GM21529 (cell line): ENCODE data around the gene ZKSCAN2.

Experiments
- ATAC-seq: cut with Tn5 transposase; IDR thresholded peaks from one replicate; pipeline ENCODE4 v1.9.1; 2021; ENCODE audit not compliant: unreplicated experiment

The ZKSCAN2 gene

DNA sequence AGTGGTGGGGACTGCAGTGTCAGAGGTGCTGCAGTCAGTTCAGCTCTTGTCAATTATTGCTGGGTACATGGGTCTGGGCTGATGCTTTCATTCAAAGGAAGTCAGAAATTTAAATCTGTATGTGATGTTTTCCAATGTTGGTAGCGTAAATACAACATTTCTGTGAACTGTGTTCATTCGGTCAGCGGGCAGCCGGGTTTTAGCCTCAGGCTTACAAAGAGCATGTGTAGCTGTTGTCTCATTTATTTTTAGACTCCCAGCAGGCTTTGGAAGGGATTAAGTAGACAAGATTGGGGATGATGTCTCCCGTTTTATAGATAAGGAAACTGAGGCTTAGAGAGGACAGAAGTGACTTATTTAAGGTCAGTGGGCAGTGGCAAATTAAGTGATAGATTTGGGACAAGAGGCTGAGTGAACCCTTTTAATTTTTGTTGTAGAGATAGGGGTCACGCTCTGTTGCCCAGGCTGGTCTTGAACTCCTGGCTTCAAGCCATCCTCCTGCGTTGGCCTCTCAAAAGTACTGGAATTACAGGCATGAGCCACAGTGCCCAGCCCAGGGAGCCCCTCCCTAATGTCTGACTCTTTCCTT lies 32.8 kb downstream of the ZKSCAN2 start:
- ATAC-seq = no peak

DNA sequence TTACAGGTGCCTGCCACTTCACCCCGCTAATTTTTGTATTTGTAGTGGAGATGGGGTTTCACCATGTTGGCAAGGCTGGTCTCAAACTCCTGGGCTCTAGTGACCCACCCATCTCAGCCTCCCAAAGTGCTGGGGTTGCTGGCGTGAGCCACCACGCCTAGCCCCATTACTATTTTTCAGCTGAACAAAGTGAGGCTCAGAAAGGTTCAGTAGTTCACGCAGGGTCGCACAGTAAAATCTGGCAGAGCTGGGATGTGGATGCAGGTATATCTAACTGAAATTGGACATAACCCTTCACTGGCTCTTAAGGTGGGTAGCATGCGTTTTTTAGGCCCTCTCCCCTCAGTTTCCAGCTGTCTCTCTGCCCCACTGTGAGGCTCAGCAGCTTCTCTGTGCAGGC lies 33.7 kb downstream of the ZKSCAN2 start:
- ATAC-seq = no peak

DNA sequence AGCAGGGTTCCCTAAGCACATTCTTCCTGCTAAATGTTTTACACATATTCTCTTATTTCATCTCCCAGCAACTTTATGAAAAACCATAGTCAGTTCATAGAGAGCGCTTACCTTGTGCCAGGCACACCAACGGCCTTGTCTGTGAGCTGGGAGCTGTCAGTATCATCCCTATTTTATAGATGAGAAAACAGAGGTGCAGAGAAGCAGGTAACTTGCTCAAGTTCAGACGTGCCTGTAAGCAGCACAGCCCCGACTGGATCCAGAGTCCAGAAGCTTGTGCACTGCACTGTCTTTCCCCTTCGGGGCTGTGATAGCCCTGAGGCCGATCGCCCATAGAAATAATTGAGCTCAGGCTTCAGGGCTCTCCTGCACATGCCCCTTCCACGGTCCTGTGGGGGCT lies 34.7 kb downstream of the ZKSCAN2 start:
- no peak for ATAC-seq

DNA sequence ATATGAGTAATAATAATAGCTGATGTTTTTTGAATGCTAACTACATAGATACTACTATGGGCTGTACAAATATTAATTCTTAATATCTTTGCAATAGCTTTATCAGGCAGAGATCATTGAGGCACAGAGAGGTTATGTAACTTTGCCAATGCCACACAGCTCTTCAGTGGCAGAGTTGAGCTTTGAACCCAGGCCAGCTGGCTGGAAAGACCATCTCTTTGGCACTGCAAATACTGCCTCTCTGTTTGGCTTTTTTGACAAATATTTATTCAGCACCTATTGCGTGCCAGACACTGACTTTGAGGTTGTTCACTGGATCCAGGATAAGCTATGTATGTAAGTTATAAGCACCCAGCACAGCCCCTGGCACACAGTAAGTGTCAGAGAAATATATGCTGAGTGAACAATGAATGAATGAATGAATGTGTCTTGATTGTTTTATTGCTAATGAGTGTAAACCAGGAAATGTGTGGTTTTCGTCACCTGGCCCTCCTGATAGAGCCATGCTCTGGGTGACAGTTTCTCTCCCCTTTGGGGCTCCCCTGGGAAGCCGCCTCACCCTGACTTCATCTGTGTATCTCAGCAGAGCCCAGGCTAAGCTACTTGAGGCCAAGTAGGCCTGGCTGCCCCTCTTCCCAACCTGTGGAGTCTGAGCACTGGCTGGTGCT lies 38.4 kb downstream of the ZKSCAN2 start:
- no peak for ATAC-seq

DNA sequence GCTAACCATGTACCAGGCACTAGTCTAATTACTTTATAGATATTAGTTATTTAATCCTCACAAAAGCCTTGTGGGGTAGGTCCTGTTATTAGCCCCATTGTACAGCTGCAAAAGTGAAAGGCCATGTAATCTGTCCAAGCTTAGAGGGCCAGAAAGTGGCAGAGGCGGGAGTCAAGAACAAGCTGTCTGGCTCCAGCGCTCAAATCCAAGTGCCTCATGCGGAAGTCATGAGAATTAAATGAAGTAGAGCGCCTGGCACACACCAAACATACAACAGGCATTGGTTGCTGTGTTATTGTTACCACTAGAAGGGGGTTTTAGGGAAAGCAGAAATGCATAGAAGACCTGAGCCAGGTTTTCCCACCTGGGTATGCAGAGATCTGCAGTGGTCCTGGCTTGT lies 39.7 kb downstream of the ZKSCAN2 start:
- no peak for ATAC-seq

DNA sequence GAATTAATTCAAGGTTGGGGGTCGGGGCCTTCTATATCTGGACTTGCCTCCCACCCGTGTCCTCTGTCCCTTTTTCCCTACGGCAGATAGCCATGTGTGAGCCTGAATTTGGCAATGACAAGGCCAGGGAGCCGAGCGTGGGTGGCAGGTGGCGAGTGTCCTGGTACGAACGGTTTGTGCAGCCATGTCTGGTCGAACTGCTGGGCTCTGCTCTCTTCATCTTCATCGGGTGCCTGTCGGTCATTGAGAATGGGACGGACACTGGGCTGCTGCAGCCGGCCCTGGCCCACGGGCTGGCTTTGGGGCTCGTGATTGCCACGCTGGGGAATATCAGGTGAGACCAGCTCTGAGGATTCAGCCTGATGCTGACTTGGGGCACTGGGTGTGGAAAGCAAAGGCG lies 40.5 kb downstream of the ZKSCAN2 start:
- no peak for ATAC-seq

DNA sequence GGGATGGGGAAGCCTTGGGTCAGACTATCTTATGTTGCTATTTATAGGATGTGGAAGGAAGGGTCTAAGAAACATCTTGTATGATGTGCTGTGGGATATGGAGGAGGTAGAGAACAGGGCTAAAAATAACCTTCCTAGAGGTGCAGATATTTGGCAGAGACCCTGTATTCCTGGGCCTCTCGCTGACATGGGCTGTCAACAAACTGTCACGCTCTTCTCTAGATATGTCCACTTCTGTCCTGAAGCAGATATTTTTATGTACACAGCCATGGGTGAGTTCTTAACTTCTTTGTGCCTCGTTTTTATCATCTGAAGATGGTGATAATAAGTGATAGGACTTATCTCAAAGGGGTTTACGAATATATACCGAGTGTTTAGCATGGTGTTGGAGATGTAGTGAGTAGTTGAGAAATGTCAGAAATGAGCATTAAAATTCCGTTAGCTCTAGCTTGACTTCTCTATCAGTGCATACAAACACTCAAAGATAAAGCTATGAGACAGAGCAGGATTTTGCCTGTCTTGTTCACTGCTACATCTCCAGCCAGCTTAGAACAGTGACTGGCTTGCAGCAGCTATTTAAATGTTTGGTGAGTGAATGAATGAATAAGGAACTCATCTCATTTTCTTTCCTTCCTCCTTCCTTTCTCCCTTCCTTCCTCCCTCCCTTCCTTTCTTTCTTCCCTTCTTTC lies 43.8 kb downstream of the ZKSCAN2 start:
- no peak for ATAC-seq

DNA sequence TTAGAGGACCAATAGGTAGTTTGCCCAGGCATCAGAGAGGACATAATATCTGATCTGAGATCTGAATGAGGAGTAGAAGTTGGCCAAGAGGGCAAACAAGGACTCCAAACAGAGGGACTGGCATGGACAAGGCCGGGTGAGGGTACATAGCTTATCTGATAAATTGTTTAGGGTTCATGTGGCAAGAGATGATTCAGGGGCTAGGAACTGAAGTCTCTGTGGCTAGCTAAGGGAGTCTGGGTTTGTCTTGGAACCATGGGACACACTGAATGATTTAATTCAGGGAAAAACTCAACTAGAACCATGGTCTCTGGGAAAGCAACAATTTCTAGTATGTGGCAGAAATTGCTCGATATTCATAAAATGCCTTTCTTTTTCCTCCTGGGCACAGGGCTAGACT lies 45.0 kb downstream of the ZKSCAN2 start:
- no peak for ATAC-seq

DNA sequence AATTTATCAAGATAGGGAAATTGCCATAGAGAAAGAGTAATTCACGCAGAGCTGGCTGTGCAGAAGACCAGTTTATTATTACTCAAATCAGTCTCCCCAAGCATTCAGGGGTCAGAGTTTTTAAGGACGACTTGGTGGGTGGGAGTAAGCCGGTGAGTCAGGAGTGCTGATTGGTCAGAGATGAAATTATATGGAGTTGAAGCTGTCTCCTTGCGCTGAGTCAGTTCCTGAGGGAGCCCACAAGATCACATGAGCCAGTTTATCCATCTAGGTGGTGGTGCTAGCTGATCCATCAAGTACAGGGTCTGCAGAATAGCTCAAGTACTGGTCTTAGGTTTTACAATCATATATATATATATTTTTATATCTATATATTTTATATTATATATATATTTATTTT lies 46.9 kb downstream of the ZKSCAN2 start:
- no peak for ATAC-seq

DNA sequence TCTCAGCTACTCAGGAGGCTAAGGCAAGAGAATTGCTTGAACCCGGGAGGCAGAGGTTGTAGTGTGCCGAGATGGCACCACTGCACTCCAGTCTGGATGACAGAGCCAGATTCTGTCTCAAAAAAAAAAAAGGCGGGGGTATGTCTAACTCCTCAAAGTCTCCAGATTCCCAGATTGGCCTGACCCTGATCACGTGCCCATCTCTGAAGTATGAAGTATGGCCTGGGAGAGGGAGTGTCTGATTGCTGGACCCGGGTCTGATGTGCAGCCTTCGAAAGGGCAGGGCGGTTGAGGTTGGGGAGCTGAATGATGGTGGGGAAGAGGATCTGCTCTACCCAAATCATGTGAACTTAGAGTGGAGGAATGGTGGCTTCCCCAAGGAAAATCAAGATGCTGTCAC lies 58.2 kb downstream of the ZKSCAN2 start:
- ATAC-seq = no peak

DNA sequence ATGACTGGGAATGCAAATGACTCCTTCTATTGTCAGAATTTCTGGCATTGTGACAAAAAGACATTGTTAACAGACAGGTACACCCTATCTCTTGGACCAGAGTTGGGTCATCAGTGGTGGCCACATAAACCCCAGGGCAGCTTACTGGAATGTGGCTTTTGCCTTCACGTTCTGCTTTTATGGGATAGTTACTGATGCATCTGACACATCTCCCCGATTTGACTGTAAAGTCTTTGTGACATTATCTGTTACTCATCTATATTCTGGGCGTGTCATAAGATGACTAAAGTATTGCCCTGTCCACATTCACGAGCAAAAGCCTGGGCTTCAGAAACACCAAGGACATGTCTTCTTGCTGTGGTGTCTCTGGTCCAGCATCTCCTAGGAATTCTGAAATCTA lies 59.6 kb downstream of the ZKSCAN2 start:
- ATAC-seq = no peak

DNA sequence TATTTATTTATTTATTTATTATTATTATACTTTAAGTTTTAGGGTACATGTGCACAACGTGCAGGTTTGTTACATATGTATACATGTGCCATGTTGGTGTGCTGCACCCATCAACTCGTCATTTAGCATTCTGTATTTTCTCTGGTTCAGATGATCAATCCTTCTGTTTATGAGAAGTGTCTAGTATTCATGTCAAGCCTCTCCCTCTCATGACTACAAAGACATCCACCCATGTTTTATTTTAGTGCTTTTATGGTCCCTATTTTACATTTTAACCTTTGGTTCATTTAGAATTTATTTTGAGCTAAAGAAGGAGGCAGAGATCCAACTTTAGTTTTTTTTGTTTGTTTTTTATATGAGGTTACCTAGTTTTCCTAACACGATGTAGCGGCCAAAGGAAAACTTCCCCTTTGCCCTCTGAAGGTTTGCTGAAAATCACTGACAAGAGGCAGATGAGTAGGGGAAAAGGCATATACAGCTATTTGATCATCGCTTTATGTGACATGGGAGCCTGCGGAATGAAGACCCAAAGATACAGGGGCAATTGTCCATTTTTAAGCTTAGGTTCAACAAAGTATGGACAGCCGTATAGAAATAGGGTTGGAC lies 63.3 kb downstream of the ZKSCAN2 start:
- ATAC-seq = no peak

DNA sequence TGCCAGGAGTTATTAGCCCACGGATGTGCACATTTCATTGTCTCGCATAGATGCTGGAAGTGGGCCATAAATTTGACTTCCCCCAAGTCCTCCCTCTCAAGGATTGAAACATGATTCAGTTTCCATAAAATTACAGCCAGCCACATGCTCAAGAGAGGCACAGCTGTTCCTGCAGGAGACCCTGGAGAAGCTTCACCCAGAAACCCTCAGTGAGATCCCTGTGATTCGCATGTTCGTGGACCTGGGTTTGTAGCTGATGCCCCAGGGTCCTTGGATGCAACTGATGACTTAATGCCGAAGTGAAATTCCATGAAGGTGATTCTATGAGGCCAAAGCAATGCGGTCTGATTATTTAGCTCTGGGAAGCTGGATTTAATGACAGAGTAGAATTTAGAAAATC lies 65.5 kb downstream of the ZKSCAN2 start:
- ATAC-seq = no peak

DNA sequence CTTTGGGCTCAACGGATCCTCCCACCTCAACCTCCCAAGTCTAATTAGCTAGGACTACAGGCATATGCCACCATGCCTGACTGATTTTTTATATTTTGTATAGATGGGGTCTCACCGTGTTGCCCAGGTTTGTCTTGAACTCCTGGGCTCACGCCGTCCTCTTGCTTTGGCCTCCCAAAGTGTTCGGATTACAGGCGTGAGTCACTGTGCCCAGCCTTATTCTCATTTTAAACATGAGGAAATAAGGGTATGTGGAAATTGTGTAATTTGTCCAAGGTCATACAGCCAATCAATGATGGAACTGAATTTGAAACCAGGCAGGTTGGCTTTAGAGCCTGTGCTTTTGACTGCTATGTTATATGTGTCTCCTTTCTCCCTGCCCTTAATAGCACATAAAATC lies 68.3 kb downstream of the ZKSCAN2 start:
- ATAC-seq = no peak

DNA sequence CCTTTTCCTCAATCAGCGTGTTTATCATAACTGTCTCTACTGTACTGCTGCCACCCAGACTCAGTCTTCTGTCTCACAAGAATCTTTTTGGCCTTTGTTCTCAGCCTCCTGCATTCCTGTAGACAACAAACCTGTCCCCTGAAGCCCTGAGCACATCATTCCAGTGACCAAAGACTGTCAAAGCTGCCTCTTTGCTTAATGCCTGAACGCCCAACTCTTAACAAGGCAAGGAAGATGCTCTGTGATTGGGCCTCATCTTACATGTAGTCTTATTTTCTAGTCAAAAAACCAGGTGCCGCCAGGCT lies 70.2 kb downstream of the ZKSCAN2 start:
- no peak for ATAC-seq
